Astrocyte (in vitro differentiated cells and primary cell): Measurements from ENCODE around the gene FCN1.

Experiments
- EZH2 ChIP-seq: IDR thresholded peaks from 2 replicates; pipeline ENCODE4 v1.6.1; 2012; ENCODE audit warnings: mild to moderate bottlenecking, low read length, inconsistent platforms; ENCODE audit not compliant: insufficient read depth
- TF ChIP-seq, protein P1 (sequence below): IDR thresholded peaks from 2 replicates; pipeline ENCODE4 v1.5.1; 2011; ENCODE audit warnings: low read depth, mild to moderate bottlenecking, inconsistent platforms, low read length, moderate library complexity; ENCODE audit not compliant: insufficient read depth

DNA sequence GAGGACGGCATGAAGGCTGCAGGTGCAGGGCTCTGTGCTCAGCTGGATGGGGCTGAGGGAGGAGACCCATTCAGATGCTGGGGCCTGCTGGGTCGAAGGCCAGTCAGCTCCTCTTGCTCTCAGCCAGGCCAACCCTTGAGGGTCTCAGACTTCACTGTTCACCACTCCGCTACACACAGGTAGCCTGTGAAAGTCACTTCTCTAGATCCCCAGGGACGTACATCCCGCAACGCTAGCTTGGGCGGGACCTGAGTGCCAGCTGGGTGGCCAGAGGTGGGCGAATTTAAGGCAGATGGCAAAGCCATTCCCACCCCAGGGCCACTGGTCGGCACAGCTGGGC, 42.2 kb upstream of the FCN1 start:
- TF ChIP-seq, protein P1, sequence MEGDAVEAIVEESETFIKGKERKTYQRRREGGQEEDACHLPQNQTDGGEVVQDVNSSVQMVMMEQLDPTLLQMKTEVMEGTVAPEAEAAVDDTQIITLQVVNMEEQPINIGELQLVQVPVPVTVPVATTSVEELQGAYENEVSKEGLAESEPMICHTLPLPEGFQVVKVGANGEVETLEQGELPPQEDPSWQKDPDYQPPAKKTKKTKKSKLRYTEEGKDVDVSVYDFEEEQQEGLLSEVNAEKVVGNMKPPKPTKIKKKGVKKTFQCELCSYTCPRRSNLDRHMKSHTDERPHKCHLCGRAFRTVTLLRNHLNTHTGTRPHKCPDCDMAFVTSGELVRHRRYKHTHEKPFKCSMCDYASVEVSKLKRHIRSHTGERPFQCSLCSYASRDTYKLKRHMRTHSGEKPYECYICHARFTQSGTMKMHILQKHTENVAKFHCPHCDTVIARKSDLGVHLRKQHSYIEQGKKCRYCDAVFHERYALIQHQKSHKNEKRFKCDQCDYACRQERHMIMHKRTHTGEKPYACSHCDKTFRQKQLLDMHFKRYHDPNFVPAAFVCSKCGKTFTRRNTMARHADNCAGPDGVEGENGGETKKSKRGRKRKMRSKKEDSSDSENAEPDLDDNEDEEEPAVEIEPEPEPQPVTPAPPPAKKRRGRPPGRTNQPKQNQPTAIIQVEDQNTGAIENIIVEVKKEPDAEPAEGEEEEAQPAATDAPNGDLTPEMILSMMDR = no peak
- no peak for TF ChIP-seq EZH2
